GM12878 (cell line): ENCODE results near the gene IL31. TPM values are rescaled to one million over a fixed set of nuclear protein-coding genes. Genes with fewer than 3 reads are reported as not detected.

ENCODE experiments used
- ATAC-seq: fragments of 200-7000 bp; cut with Tn5 transposase; 3 replicates; pipeline ENCODE4 v1.9.1; 2020; ENCODE audit warnings: mild to moderate bottlenecking, moderate library complexity
- BruUV-seq: library from RNA; stranded (reverse); fragments of 400-500 nt; replicated peaks from 2 replicates; lab custom pipeline; 2021; lab: Mats Ljungman, UMichigan
- CTCF ChIA-PET: fragments of 300-600 bp; sonication (Branson Sonifier 250); formaldehyde crosslinking; extraction: SDS; loops from one replicate; lab custom pipeline; 2021; ENCODE audit warnings: inconsistent platforms; lab: Yijun Ruan, JAX
- POLR2A ChIA-PET: fragments of 350-600 bp; formaldehyde crosslinking; extraction: SDS; loops from one replicate; lab custom pipeline; 2021; ENCODE audit warnings: inconsistent platforms; lab: Charles Lee
- RAD21 ChIA-PET: fragments of 300-600 bp; sonication (Branson Sonifier 250); formaldehyde crosslinking; loops from one replicate; lab custom pipeline; 2023; ENCODE audit warnings: antibody characterized with exemption; ENCODE audit not compliant: unreplicated experiment; lab: Charles Lee
- SMC1A ChIA-PET: fragments of 300-600 bp; sonication (Branson Sonifier 250); formaldehyde crosslinking; loops from one replicate; lab custom pipeline; 2023; ENCODE audit not compliant: unreplicated experiment, uncharacterized antibody; lab: Charles Lee
- DNase-seq: peaks from one replicate; pipeline ENCODE4 v3.0.0-alpha.2; 2011; ENCODE audit warnings: low read depth, low spot score
- FAIRE-seq: peaks from 3 replicates; lab custom pipeline; 2011; peaks lifted over from hg19 to GRCh38; lab: Jason Lieb, UNC
- H2AFZ ChIP-seq: 2 replicates; pipeline ENCODE4 v1.6.0; 2011; ENCODE audit warnings: low read depth, low read length, control low read depth; ENCODE audit not compliant: control insufficient read depth
- H3K27ac ChIP-seq: 2 replicates; pipeline ENCODE4 v1.5.1; 2011; ENCODE audit warnings: control low read depth; ENCODE audit not compliant: control insufficient read depth, insufficient read depth
- H3K27me3 ChIP-seq, 2 experiments: replicated peaks in 1 of 2; 2 replicates each; pipeline versions ENCODE4 v1.6.0 to v1.6.1; 2011; ENCODE audit warnings: low read length in 1 of 2; ENCODE audit not compliant: control insufficient read depth in 2 of 2, insufficient read depth in 2 of 2
- H3K36me3 ChIP-seq, 2 experiments: 2 replicates each; pipeline ENCODE4 v1.5.1; 2011; ENCODE audit warnings: low read length in 1 of 2; ENCODE audit not compliant: control insufficient read depth in 2 of 2, insufficient read depth in 2 of 2
- H3K4me1 ChIP-seq: 2 replicates; pipeline ENCODE4 v1.6.1; 2011; ENCODE audit warnings: mild to moderate bottlenecking, low read length, moderate library complexity, mixed read lengths; ENCODE audit not compliant: control insufficient read depth, insufficient read depth
- H3K4me2 ChIP-seq: 2 replicates; pipeline ENCODE4 v1.6.0; 2011; ENCODE audit warnings: control low read depth; ENCODE audit not compliant: control insufficient read depth, insufficient read depth
- H3K4me3 ChIP-seq: fragments of 200-600 bp; sonication (generic); 2 replicates; pipeline ENCODE4 v1.5.1; 2016
- H3K79me2 ChIP-seq: 2 replicates; pipeline ENCODE4 v1.6.0; 2011; ENCODE audit warnings: low read length; ENCODE audit not compliant: control insufficient read depth, insufficient read depth
- H3K9ac ChIP-seq: 2 replicates; pipeline ENCODE4 v1.8.0; 2011; ENCODE audit warnings: low read length, control low read depth, mixed read lengths; ENCODE audit not compliant: control insufficient read depth, insufficient read depth
- H3K9me3 ChIP-seq: replicated peaks from 3 replicates; pipeline ENCODE4 v1.5.1; 2011; ENCODE audit warnings: mild to moderate bottlenecking, low read length; ENCODE audit not compliant: control insufficient read depth, insufficient read depth
- H4K20me1 ChIP-seq: 2 replicates; pipeline ENCODE4 v1.6.0; 2011; ENCODE audit not compliant: control insufficient read depth, insufficient read depth
- ASH2L ChIP-seq: fragments of 300-600, 200-600 bp; sonication (generic); IDR thresholded peaks from 2 replicates; pipeline ENCODE4 v1.6.1; 2017; ENCODE audit warnings: low read depth, mild to moderate bottlenecking, borderline replicate concordance
- BMI1 ChIP-seq: fragments of 450-650 bp; IDR thresholded peaks from 2 replicates; pipeline ENCODE4 v1.6.1; 2016; ENCODE audit warnings: mild to moderate bottlenecking, moderate library complexity, borderline replicate concordance
- HDAC6 ChIP-seq: fragments of 200-600 bp; sonication (generic); IDR thresholded peaks from one replicate; pipeline ENCODE4 v1.8.0; 2017; ENCODE audit warnings: antibody characterized with exemption; ENCODE audit not compliant: unreplicated experiment
- KLF5 ChIP-seq: fragments of 450-650 bp; IDR thresholded peaks from 2 replicates; pipeline ENCODE4 v1.6.1; 2014; ENCODE audit warnings: mild to moderate bottlenecking; ENCODE audit not compliant: partially characterized antibody
- MYC ChIP-seq: IDR thresholded peaks from 2 replicates; pipeline ENCODE4 v1.6.1; 2011; ENCODE audit warnings: mild to moderate bottlenecking, low read length, moderate library complexity, inconsistent platforms; ENCODE audit not compliant: insufficient read depth, insufficient replicate concordance, insufficient read length, severe bottlenecking
- NBN ChIP-seq: fragments of 450-650 bp; IDR thresholded peaks from 2 replicates; pipeline ENCODE4 v1.6.1; 2016
- NFYB ChIP-seq: IDR thresholded peaks from 2 replicates; pipeline ENCODE4 v1.6.1; 2011; ENCODE audit warnings: low read depth, mild to moderate bottlenecking, low read length, improper control_type of control experiment, moderate library complexity; ENCODE audit not compliant: insufficient read depth
- PML ChIP-seq: IDR thresholded peaks from 2 replicates; pipeline ENCODE4 v1.6.1; 2012; ENCODE audit warnings: low read length, inconsistent platforms
- RB1 ChIP-seq: fragments of 450-650 bp; formaldehyde crosslinking; IDR thresholded peaks from 2 replicates; pipeline ENCODE4 v1.6.1; 2017; ENCODE audit warnings: mild to moderate bottlenecking, borderline replicate concordance
- SREBF2 ChIP-seq: IDR thresholded peaks from 2 replicates; pipeline ENCODE4 v1.6.1; 2012; ENCODE audit warnings: mild to moderate bottlenecking, low read length
- ZNF24 ChIP-seq: fragments of 450-650 bp; IDR thresholded peaks from 2 replicates; pipeline ENCODE4 v1.6.1; 2017; ENCODE audit warnings: antibody characterized with exemption, mild to moderate bottlenecking
- WGBS: methylation state at CpG from one replicate; pipeline ENCODE4 v1.1.6; 2016; ENCODE audit warnings: low lambda C conversion rate; ENCODE audit not compliant: insufficient replicate concordance, insufficient coverage; ENCODE audit errors: missing lambda C conversion rate; 5-methylcytosine and 5-hydroxymethylcytosine counted together
- in situ Hi-C: fragments of 300-500 bp; cut with MboI; formaldehyde crosslinking; loops from 9 replicates; pipeline ENCODE4 v1.14.3; 2018; ENCODE audit warnings: mixed read lengths
- intact Hi-C: fragments of 100-400 bp; cut with micrococcal nuclease; formaldehyde crosslinking; loops from one replicate; pipeline ENCODE4 v1.14.2; 2022; ENCODE audit not compliant: unreplicated experiment
- polyA plus RNA-seq, 11 experiments: library from polyadenylated mRNA; depleted of rRNA in 4 of 11; unstranded in 6 of 11; stranded (reverse) in 5 of 11; fragments of >200 nt; fragmentation: Nextera tagmentation in 4 of 11; fragmentation: Illumina TruSeq in 1 of 11; extraction: Ambion mirVana in 4 of 11; extraction: Trizol in 1 of 11; gene quantifications; 1 replicate in 1 of 11; 2 replicates in 10 of 11; pipeline versions ENCODE4 v1.2.1 to v1.2.3, GENCODE V29; 2011 to 2016; ENCODE audit warnings: inconsistent platforms in 2 of 11, missing spikeins in 2 of 11, low read depth in 1 of 11
- total RNA-seq, 4 experiments: library from RNA; depleted of rRNA in 3 of 4; stranded (reverse); fragments of >200 nt in 3 of 4; fragmentation: Illumina TruSeq in 1 of 4; extraction: Trizol in 1 of 4; gene quantifications; 2 replicates each; pipeline versions ENCODE4 v1.2.1 to v1.2.3, GENCODE V29; 2013 to 2021
- TF ChIP-seq, protein P1 (sequence below): IDR thresholded peaks from 2 replicates; pipeline ENCODE4 v1.6.1; 2012; ENCODE audit warnings: low read depth, low read length, improper control_type of control experiment
- TF ChIP-seq, protein P2 (sequence below): IDR thresholded peaks from 2 replicates; pipeline ENCODE4 v1.6.1; 2012; ENCODE audit warnings: low read depth, low read length, improper control_type of control experiment
- TF ChIP-seq, protein P3 (sequence below): IDR thresholded peaks from 2 replicates; pipeline ENCODE4 v1.6.1; 2011; ENCODE audit warnings: borderline replicate concordance, low read depth, mild to moderate bottlenecking, moderate library complexity, mixed read lengths, low read length; ENCODE audit not compliant: insufficient read depth; ENCODE audit errors: extremely low read length
- TF ChIP-seq, protein P4 (sequence below): fragments of 450-650 bp; IDR thresholded peaks from 2 replicates; pipeline ENCODE4 v1.6.1; 2016; ENCODE audit warnings: mild to moderate bottlenecking, moderate library complexity, borderline replicate concordance

IL31 gene
- total and polyA plus RNA-seq, 10 of the 15 experiments (the other 5 are each of a cell fraction or from before 2014, with no cell fraction given), result not detected

DNA sequence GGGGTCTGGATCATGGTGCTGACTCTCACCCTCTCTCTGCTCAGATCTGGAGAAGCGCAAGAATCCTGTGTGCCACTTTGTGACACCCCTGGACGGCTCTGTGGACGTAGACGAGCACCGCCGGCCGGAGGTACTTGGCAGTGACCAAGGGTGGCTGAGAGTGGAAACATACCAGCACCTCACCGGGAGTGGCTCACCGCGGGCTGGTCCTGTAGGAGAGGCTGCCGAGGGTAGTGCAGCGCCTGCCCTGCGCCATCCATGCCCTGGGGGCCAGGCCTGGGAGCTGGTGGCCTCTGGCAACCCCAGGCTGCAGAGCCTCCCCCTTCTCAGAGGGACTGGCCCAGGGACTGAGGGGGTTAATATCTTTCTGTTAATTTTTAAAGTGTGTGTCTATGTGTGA is 46.2 kb downstream of the IL31 start:
- TF ChIP-seq KLF5, result no peak
- TF ChIP-seq, protein P1, sequence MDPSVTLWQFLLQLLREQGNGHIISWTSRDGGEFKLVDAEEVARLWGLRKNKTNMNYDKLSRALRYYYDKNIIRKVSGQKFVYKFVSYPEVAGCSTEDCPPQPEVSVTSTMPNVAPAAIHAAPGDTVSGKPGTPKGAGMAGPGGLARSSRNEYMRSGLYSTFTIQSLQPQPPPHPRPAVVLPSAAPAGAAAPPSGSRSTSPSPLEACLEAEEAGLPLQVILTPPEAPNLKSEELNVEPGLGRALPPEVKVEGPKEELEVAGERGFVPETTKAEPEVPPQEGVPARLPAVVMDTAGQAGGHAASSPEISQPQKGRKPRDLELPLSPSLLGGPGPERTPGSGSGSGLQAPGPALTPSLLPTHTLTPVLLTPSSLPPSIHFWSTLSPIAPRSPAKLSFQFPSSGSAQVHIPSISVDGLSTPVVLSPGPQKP, result no peak
- TF ChIP-seq, protein P2, sequence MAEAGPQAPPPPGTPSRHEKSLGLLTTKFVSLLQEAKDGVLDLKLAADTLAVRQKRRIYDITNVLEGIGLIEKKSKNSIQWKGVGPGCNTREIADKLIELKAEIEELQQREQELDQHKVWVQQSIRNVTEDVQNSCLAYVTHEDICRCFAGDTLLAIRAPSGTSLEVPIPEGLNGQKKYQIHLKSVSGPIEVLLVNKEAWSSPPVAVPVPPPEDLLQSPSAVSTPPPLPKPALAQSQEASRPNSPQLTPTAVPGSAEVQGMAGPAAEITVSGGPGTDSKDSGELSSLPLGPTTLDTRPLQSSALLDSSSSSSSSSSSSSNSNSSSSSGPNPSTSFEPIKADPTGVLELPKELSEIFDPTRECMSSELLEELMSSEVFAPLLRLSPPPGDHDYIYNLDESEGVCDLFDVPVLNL, result no peak
- TF ChIP-seq BMI1, result no peak
- TF ChIP-seq ZNF24, result no peak
- TF ChIP-seq, protein P3, sequence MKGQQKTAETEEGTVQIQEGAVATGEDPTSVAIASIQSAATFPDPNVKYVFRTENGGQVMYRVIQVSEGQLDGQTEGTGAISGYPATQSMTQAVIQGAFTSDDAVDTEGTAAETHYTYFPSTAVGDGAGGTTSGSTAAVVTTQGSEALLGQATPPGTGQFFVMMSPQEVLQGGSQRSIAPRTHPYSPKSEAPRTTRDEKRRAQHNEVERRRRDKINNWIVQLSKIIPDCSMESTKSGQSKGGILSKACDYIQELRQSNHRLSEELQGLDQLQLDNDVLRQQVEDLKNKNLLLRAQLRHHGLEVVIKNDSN, result no peak
- TF ChIP-seq PML, result no peak
- no peak for TF ChIP-seq RB1
- TF ChIP-seq HDAC6, result no peak
- TF ChIP-seq SREBF2, result no peak
- no peak for TF ChIP-seq MYC
- no peak for TF ChIP-seq NBN
- no peak for TF ChIP-seq NFYB
- TF ChIP-seq, protein P4, sequence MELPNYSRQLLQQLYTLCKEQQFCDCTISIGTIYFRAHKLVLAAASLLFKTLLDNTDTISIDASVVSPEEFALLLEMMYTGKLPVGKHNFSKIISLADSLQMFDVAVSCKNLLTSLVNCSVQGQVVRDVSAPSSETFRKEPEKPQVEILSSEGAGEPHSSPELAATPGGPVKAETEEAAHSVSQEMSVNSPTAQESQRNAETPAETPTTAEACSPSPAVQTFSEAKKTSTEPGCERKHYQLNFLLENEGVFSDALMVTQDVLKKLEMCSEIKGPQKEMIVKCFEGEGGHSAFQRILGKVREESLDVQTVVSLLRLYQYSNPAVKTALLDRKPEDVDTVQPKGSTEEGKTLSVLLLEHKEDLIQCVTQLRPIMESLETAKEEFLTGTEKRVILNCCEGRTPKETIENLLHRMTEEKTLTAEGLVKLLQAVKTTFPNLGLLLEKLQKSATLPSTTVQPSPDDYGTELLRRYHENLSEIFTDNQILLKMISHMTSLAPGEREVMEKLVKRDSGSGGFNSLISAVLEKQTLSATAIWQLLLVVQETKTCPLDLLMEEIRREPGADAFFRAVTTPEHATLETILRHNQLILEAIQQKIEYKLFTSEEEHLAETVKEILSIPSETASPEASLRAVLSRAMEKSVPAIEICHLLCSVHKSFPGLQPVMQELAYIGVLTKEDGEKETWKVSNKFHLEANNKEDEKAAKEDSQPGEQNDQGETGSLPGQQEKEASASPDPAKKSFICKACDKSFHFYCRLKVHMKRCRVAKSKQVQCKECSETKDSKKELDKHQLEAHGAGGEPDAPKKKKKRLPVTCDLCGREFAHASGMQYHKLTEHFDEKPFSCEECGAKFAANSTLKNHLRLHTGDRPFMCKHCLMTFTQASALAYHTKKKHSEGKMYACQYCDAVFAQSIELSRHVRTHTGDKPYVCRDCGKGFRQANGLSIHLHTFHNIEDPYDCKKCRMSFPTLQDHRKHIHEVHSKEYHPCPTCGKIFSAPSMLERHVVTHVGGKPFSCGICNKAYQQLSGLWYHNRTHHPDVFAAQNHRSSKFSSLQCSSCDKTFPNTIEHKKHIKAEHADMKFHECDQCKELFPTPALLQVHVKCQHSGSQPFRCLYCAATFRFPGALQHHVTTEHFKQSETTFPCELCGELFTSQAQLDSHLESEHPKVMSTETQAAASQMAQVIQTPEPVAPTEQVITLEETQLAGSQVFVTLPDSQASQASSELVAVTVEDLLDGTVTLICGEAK, result no peak
- no peak for TF ChIP-seq ASH2L
- BruUV-seq, result no TSS peak
- ChIA-PET CTCF (no interaction called here), SMC1A (no interaction called here), RAD21 (interaction anchor here (0.8 kb wide), 1 partner anchor 72 kb away, joined by 3 read pairs; no protein-coding TSS in a partner anchor), POLR2A (no interaction called here)
- Histone ChIP-seq H3K27ac (no peak overlapping the region), H3K9ac (no peak overlapping the region), H3K4me2 (no peak overlapping the region), H3K4me3 (no peak overlapping the region), H2AFZ (no peak overlapping the region), H3K9me3 (no peaks in the 10 kb centered on the region), H3K79me2 (no peaks in the 10 kb centered on the region), H3K27me3 (no peaks in the 10 kb centered on the region), H3K36me3 (peaks cover 0 to 11% of the 10 kb centered on the region in 2 experiments; a peak in 3 of 4 replicates), H3K4me1 (no peaks in the 10 kb centered on the region; the same call in 1 of the 2 replicates), H4K20me1 (no peaks in the 10 kb centered on the region)
- ATAC-seq, result no peak
- intact Hi-C loops (no loop called here), in situ Hi-C loops (no loop called here)
- DNase-seq, result no peak
- no peak for FAIRE-seq
- WGBS, result 86% methylated on average over 13 of the region's 13 CpGs
